NCI-H524 (cell line): ENCODE measurements around the gene WDR20.

Source experiments
- DNase-seq, 2 experiments: peaks; one replicate each; lab custom pipeline; 2025; lab: John Stamatoyannopoulos, UW

Gene WDR20

GRCh38 chr14:102218688-102219087, 79.0 kb downstream of the WDR20 start:
- no peak for DNase-seq

- DNase-seq: no peak
Measured at GRCh38 chr14:102219316-102219715, 79.6 kb downstream of the WDR20 start.

GRCh38 chr14:102220031-102220430, 80.3 kb downstream of the WDR20 start:
- DNase-seq: no peak

- no peak for DNase-seq
Measured at GRCh38 chr14:102221026-102221425, 81.3 kb downstream of the WDR20 start.

- no peak for DNase-seq
Measured at GRCh38 chr14:102222009-102222575, 82.4 kb downstream of the WDR20 start.

GRCh38 chr14:102222751-102223150, 83.1 kb downstream of the WDR20 start:
- DNase-seq: no peak

GRCh38 chr14:102223682-102224081, 84.0 kb downstream of the WDR20 start:
- no peak for DNase-seq

GRCh38 chr14:102225386-102225785, 85.7 kb downstream of the WDR20 start:
- no peak for DNase-seq

GRCh38 chr14:102225936-102226335, 86.2 kb downstream of the WDR20 start:
- DNase-seq: peak; percentile 75 to 92

GRCh38 chr14:102226356-102227125, 86.8 kb downstream of the WDR20 start:
- no peak for DNase-seq

GRCh38 chr14:102227184-102227964, 87.7 kb downstream of the WDR20 start:
- DNase-seq: peak in 1 of 2 experiments; percentile 24

GRCh38 chr14:102229071-102229738, 89.5 kb downstream of the WDR20 start:
- no peak for DNase-seq

- no peak for DNase-seq
Measured at GRCh38 chr14:102229739-102230092, 90.0 kb downstream of the WDR20 start.

GRCh38 chr14:102230481-102231210, 90.9 kb downstream of the WDR20 start:
- DNase-seq: no peak

GRCh38 chr14:102231476-102232347, 92.0 kb downstream of the WDR20 start:
- no peak for DNase-seq

GRCh38 chr14:102232348-102232625, 92.6 kb downstream of the WDR20 start:
- DNase-seq: no peak

GRCh38 chr14:102233081-102233480, 93.4 kb downstream of the WDR20 start:
- DNase-seq: no peak

GRCh38 chr14:102234331-102235264, 94.9 kb downstream of the WDR20 start:
- peak in 1 of 2 experiments; percentile 19 for DNase-seq

GRCh38 chr14:102235275-102235897, 95.7 kb downstream of the WDR20 start:
- peak; percentile 72 to 86 for DNase-seq
